ENCODE results near the gene ZC3H15.

GRCh38 chr2:186554850-186555671, 69.0 kb downstream of the ZC3H15 start:
- TF ChIP-seq POLR2AphosphoS5 (IDR thresholded peaks at IDR 0.05; ENCODE audit: low read depth, low read length) (no peak), FOXP2 (optimal IDR thresholded peaks at IDR 0.05; ENCODE audit: borderline replicate concordance, extremely low read depth, extremely low read length, insufficient read depth) (no peak), TAF1 (IDR thresholded peaks at IDR 0.05; ENCODE audit: borderline replicate concordance, insufficient read depth, low read length) (no peak), REST (IDR thresholded peaks at IDR 0.05; ENCODE audit: insufficient read depth in 1 of 2, low read depth in 2 of 2, low read length in 2 of 2) (no peak)

Measured in PFSK-1 (cell line).